MM.1S (cell line): ENCODE results near the gene USP54.

ENCODE experiments used
- DNase-seq: peaks from one replicate; pipeline ENCODE4 v3.0.0-alpha.2; 2015
- H2AFZ ChIP-seq: fragments of 300-600 bp; sonication (generic); 2 replicates; pipeline ENCODE4 v1.6.0; 2016; ENCODE audit warnings: antibody characterized with exemption, low read length
- H3F3A ChIP-seq: fragments of 300-600 bp; sonication (generic); 2 replicates; pipeline ENCODE4 v1.6.1; 2016; ENCODE audit warnings: mild to moderate bottlenecking, antibody characterized with exemption, low read length, moderate library complexity, mixed read lengths; ENCODE audit not compliant: insufficient read depth
- H3K27ac ChIP-seq: fragments of 300-600 bp; sonication (generic); 2 replicates; pipeline ENCODE4 v1.5.1; 2016; ENCODE audit warnings: mild to moderate bottlenecking, low read length
- H3K27me3 ChIP-seq: fragments of 300-600 bp; sonication (generic); replicated peaks from 2 replicates; pipeline ENCODE4 v1.6.0; 2016; ENCODE audit warnings: low read length; ENCODE audit not compliant: insufficient read depth
- H3K36me3 ChIP-seq: fragments of 300-600 bp; sonication (generic); replicated peaks from 2 replicates; pipeline ENCODE4 v1.6.1; 2016; ENCODE audit warnings: mild to moderate bottlenecking, low read length, mixed read lengths; ENCODE audit not compliant: insufficient read depth
- H3K4me1 ChIP-seq: fragments of 300-600 bp; sonication (generic); 2 replicates; pipeline ENCODE4 v1.6.1; 2016; ENCODE audit warnings: low read length, mixed read lengths
- H3K4me2 ChIP-seq: fragments of 300-600 bp; sonication (generic); 2 replicates; pipeline ENCODE4 v1.6.0; 2016; ENCODE audit warnings: low read depth, low read length
- H3K4me3 ChIP-seq: fragments of 300-600 bp; sonication (generic); 2 replicates; pipeline ENCODE4 v1.5.1; 2016; ENCODE audit warnings: low read length, mixed read lengths
- H3K79me2 ChIP-seq: fragments of 300-600 bp; sonication (generic); 2 replicates; pipeline ENCODE4 v1.6.1; 2016; ENCODE audit warnings: mixed run types, low read length, mixed read lengths
- H3K9ac ChIP-seq: fragments of 300-600 bp; sonication (generic); 2 replicates; pipeline ENCODE4 v1.6.1; 2016; ENCODE audit warnings: low read length, mixed read lengths
- H3K9me2 ChIP-seq: fragments of 300-600 bp; sonication (generic); replicated peaks from 2 replicates; pipeline ENCODE4 v1.6.1; 2016; ENCODE audit warnings: mild to moderate bottlenecking, low read length, mixed read lengths; ENCODE audit not compliant: insufficient read depth
- H3K9me3 ChIP-seq: fragments of 300-600 bp; sonication (generic); replicated peaks from 2 replicates; pipeline ENCODE4 v1.6.1; 2016; ENCODE audit warnings: mild to moderate bottlenecking, low read length, mixed read lengths; ENCODE audit not compliant: insufficient read depth
- H4K20me1 ChIP-seq: fragments of 300-600 bp; sonication (generic); 2 replicates; pipeline ENCODE4 v1.6.1; 2016; ENCODE audit warnings: mild to moderate bottlenecking, low read length, moderate library complexity, mixed read lengths; ENCODE audit not compliant: insufficient read depth
- CTCF ChIP-seq: fragments of 300-600 bp; sonication (generic); IDR thresholded peaks from 2 replicates; pipeline ENCODE4 v1.5.1; 2016; ENCODE audit warnings: antibody characterized with exemption, low read length, mixed read lengths
- EZH2 ChIP-seq: fragments of 300-600 bp; sonication (generic); optimal IDR thresholded peaks from 2 replicates; pipeline ENCODE3; 2017; ENCODE audit warnings: low read depth, mild to moderate bottlenecking, antibody characterized with exemption, low read length, mixed read lengths
- EZH2phosphoT487 ChIP-seq: fragments of 300-600 bp; sonication (generic); IDR thresholded peaks from 2 replicates; pipeline ENCODE4 v1.6.1; 2018; ENCODE audit warnings: antibody characterized with exemption, low read length

The USP54 gene

GRCh38 chr10:73493781-73494180 lies 97.4 kb downstream of the USP54 start:
- H3K27me3 ChIP-seq = no peaks in the 10 kb centered on the region
- no peak overlapping the region for H3K27ac ChIP-seq
- no peaks in the 10 kb centered on the region for H4K20me1 ChIP-seq
- H3K79me2 ChIP-seq = peaks cover 53% of the 10 kb centered on the region
- H3K9me3 ChIP-seq = no peaks in the 10 kb centered on the region
- no peaks in the 10 kb centered on the region for H3K9me2 ChIP-seq
- no peak overlapping the region for H3K9ac ChIP-seq
- TF ChIP-seq EZH2 (no peak), CTCF (no peak)
- no peaks in the 10 kb centered on the region; the same call in 1 of the 2 replicates for H3K36me3 ChIP-seq
- H3F3A ChIP-seq = peaks cover 9% of the 10 kb centered on the region
- H2AFZ ChIP-seq = no peak overlapping the region
- H3K4me1 ChIP-seq = peaks cover 10% of the 10 kb centered on the region
- DNase-seq = no peak
- no peak overlapping the region for H3K4me3 ChIP-seq
- peak overlapping the region; percentile 80; the same call in 1 of the 2 replicates for H3K4me2 ChIP-seq

- H3K36me3 ChIP-seq = no peaks in the 10 kb centered on the region; the same call in 1 of the 2 replicates
- DNase-seq = no peak
- H3K4me2 ChIP-seq = no peak overlapping the region
- no peaks in the 10 kb centered on the region for H3F3A ChIP-seq
- H3K4me3 ChIP-seq = no peak overlapping the region
- H2AFZ ChIP-seq = no peak overlapping the region
- H3K4me1 ChIP-seq = no peaks in the 10 kb centered on the region
- TF ChIP-seq CTCF (no peak), EZH2 (no peak), EZH2phosphoT487 (no peak)
- no peak overlapping the region for H3K9ac ChIP-seq
- no peak overlapping the region for H3K27ac ChIP-seq
- no peaks in the 10 kb centered on the region for H3K27me3 ChIP-seq
- no peaks in the 10 kb centered on the region for H3K9me2 ChIP-seq
- peaks cover 21% of the 10 kb centered on the region for H3K79me2 ChIP-seq
- H4K20me1 ChIP-seq = no peaks in the 10 kb centered on the region
- no peaks in the 10 kb centered on the region for H3K9me3 ChIP-seq
Measured at GRCh38 chr10:73486601-73487000, 104.5 kb downstream of the USP54 start.

DNA sequence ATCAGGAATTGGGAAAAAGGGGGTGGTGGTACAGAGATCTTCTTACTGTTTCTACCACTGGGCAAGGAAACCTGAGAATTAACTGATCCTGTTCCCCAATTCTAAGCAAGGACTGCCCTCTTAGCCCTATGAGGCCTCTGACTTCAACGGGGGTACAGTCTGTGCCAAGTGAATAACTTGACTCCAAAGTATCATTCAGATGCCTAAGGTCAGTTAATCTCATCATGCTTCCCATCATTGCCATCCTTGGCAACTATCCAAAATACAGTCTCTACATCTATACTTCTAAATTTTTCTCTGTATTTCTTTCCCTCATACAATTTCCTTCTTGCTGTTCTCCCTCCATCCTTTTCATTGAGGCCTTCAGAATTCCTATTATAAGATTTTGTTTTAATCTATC lies 105.8 kb downstream of the USP54 start:
- Histone ChIP-seq H3K4me1 (no peaks in the 10 kb centered on the region), H3K27me3 (no peaks in the 10 kb centered on the region), H3K9ac (no peak overlapping the region), H3K36me3 (no peaks in the 10 kb centered on the region), H3F3A (no peaks in the 10 kb centered on the region), H3K9me3 (no peaks in the 10 kb centered on the region), H3K79me2 (peaks cover 16% of the 10 kb centered on the region), H2AFZ (no peak overlapping the region), H3K9me2 (no peaks in the 10 kb centered on the region), H3K27ac (no peak overlapping the region), H4K20me1 (no peaks in the 10 kb centered on the region), H3K4me2 (no peak overlapping the region), H3K4me3 (no peak overlapping the region)
- DNase-seq = no peak
- TF ChIP-seq EZH2 = no peak
- no peak for TF ChIP-seq EZH2phosphoT487
- no peak for TF ChIP-seq CTCF
